ENCODE data around the gene PRKCA. TPM values are rescaled to one million over a fixed set of nuclear protein-coding genes. Genes with fewer than 3 reads are reported as not detected.

The PRKCA gene
- total and polyA plus RNA-seq, 4 donors: 3.0 to 14.1 (median 5.4) TPM

DNA sequence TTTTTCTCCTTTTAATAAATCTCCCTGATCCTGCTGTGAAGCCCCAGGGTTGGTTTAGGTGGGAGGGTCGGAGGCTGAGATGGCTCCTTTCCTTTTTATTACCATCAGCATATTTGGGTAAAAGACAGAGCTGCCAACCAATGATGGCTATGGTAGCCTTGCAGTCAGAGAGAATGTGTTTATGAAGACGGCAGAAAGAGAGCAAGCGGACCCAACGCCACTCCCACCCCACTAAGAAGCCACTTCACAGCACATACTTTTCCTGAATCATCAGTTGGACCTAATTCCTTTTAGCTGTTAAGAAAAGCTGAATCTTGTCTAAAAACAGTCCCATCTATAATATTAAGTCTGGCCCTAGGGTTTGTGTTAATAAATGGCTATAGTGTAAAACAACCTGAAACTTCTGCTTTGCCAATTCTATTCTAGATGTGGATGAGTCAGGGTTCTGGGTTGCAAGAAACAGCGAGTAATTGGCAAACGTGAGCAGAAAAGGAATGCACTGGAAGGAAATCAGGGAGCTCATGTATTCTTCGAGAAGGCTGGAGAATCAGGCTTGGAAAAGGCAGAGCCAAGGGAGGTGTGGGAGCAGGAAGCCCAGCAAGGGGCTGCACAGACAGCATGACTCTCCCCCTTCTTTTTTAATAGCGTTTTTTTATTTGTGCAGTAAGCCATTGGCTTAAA, 34.0 kb upstream of the PRKCA start (continued):
- TF ChIP-seq SP1 (IDR thresholded peaks at IDR 0.05) (no peak), HNF4G (IDR thresholded peaks at IDR 0.05) (no peak)

DNA sequence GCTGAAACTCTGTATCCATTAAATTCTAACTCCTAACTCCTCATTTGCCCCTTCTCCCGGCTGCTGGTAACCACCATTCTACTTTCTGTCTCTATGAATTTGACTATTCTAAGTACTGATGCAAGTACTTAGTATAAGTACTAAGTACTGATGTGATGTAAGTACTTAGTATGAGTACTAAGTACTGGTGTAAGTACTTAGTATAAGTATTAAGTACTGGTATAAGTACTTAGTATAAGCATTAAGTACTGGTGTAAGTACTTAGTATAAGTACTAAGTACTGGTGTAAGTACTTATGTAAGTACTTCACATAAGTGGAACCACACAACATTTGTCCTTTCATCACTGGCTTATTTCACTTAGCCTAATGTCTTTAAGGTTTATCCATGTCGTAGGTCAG, 32.3 kb upstream of the PRKCA start:
- 85% methylated on average over 2 of the region's 2 CpGs for WGBS
- Histone ChIP-seq H3K9ac (ENCODE audit: low read depth in 1 of 2, low read length in 2 of 2) (no peak overlapping the region), H3K9me3 (ENCODE audit: control insufficient read depth in 4 of 4, low read length in 3 of 4) (no peaks in the 10 kb centered on the region), H3K36me3 (ENCODE audit: control insufficient read depth in 4 of 4, insufficient read depth in 3 of 4, low read depth in 1 of 4, low read length in 3 of 4) (no peaks in the 10 kb centered on the region), H3K4me3 (ENCODE audit: low read depth in 1 of 3, low read length in 3 of 3) (no peak overlapping the region), H3K4me1 (ENCODE audit: control insufficient read depth in 4 of 4, insufficient read depth in 4 of 4, low read length in 3 of 4) (no peaks in the 10 kb centered on the region), H3K27me3 (ENCODE audit: control insufficient read depth in 4 of 4, insufficient read depth in 4 of 4, low read length in 3 of 4) (no peaks in the 10 kb centered on the region), H3K27ac (ENCODE audit: low read depth in 1 of 2, low read length in 2 of 2) (no peak overlapping the region)
- DNase-seq (ENCODE audit: low spot score): no peak
- no peak for TF ChIP-seq RAD21 (IDR thresholded peaks at IDR 0.05)

GRCh38 chr17:66271512-66271911, 30.9 kb upstream of the PRKCA start:
- WGBS: 98% methylated on average over 3 of the region's 3 CpGs
- H3K27ac ChIP-seq (ENCODE audit: low read depth in 1 of 2, low read length in 2 of 2): no peak overlapping the region

More at GRCh38 chr17:66271512-66271911, 30.9 kb upstream of the PRKCA start:
- no peak overlapping the region for H3K9ac ChIP-seq (ENCODE audit: low read depth in 1 of 2, low read length in 2 of 2)
- no peak overlapping the region for H3K4me3 ChIP-seq (ENCODE audit: low read depth in 1 of 3, low read length in 3 of 3)
- no peaks in the 10 kb centered on the region for H3K27me3 ChIP-seq (ENCODE audit: control insufficient read depth in 4 of 4, insufficient read depth in 4 of 4, low read length in 3 of 4)
- DNase-seq (ENCODE audit: low spot score): no peak
- no peaks in the 10 kb centered on the region for H3K9me3 ChIP-seq (ENCODE audit: control insufficient read depth in 4 of 4, low read length in 3 of 4)
- TF ChIP-seq SP1 (IDR thresholded peaks at IDR 0.05) (no peak), TAF1 (conservative IDR thresholded peaks at IDR 0.05) (no peak), ATF3 (IDR thresholded peaks at IDR 0.05) (no peak), YY1 (IDR thresholded peaks at IDR 0.05) (no peak), ZBTB33 (IDR thresholded peaks at IDR 0.05) (no peak), FOXA2 (IDR thresholded peaks at IDR 0.05) (no peak), HNF4A (conservative IDR thresholded peaks at IDR 0.05) (no peak), GABPA (IDR thresholded peaks at IDR 0.05 in 1 of 2, conservative IDR thresholded peaks at IDR 0.05 in 1 of 2) (no peak), HNF4G (IDR thresholded peaks at IDR 0.05) (no peak), FOXA1 (IDR thresholded peaks at IDR 0.05) (no peak), EGR1 (IDR thresholded peaks at IDR 0.05; ENCODE audit: low read depth in 2 of 2) (no peak), NR2F2 (IDR thresholded peaks at IDR 0.05) (no peak)
- TF ChIP-seq, protein P1, sequence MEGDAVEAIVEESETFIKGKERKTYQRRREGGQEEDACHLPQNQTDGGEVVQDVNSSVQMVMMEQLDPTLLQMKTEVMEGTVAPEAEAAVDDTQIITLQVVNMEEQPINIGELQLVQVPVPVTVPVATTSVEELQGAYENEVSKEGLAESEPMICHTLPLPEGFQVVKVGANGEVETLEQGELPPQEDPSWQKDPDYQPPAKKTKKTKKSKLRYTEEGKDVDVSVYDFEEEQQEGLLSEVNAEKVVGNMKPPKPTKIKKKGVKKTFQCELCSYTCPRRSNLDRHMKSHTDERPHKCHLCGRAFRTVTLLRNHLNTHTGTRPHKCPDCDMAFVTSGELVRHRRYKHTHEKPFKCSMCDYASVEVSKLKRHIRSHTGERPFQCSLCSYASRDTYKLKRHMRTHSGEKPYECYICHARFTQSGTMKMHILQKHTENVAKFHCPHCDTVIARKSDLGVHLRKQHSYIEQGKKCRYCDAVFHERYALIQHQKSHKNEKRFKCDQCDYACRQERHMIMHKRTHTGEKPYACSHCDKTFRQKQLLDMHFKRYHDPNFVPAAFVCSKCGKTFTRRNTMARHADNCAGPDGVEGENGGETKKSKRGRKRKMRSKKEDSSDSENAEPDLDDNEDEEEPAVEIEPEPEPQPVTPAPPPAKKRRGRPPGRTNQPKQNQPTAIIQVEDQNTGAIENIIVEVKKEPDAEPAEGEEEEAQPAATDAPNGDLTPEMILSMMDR (IDR thresholded peaks at IDR 0.05; ENCODE audit: low read depth, low read length, missing input control): no peak
- TF ChIP-seq, protein P2, sequence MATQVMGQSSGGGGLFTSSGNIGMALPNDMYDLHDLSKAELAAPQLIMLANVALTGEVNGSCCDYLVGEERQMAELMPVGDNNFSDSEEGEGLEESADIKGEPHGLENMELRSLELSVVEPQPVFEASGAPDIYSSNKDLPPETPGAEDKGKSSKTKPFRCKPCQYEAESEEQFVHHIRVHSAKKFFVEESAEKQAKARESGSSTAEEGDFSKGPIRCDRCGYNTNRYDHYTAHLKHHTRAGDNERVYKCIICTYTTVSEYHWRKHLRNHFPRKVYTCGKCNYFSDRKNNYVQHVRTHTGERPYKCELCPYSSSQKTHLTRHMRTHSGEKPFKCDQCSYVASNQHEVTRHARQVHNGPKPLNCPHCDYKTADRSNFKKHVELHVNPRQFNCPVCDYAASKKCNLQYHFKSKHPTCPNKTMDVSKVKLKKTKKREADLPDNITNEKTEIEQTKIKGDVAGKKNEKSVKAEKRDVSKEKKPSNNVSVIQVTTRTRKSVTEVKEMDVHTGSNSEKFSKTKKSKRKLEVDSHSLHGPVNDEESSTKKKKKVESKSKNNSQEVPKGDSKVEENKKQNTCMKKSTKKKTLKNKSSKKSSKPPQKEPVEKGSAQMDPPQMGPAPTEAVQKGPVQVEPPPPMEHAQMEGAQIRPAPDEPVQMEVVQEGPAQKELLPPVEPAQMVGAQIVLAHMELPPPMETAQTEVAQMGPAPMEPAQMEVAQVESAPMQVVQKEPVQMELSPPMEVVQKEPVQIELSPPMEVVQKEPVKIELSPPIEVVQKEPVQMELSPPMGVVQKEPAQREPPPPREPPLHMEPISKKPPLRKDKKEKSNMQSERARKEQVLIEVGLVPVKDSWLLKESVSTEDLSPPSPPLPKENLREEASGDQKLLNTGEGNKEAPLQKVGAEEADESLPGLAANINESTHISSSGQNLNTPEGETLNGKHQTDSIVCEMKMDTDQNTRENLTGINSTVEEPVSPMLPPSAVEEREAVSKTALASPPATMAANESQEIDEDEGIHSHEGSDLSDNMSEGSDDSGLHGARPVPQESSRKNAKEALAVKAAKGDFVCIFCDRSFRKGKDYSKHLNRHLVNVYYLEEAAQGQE (IDR thresholded peaks at IDR 0.05): no peak
- no peaks in the 10 kb centered on the region for H3K36me3 ChIP-seq (ENCODE audit: control insufficient read depth in 4 of 4, insufficient read depth in 3 of 4, low read depth in 1 of 4, low read length in 3 of 4)
- H3K4me1 ChIP-seq (ENCODE audit: control insufficient read depth in 4 of 4, insufficient read depth in 4 of 4, low read length in 3 of 4): no peaks in the 10 kb centered on the region

Data from liver (tissue), 9 donors.